HepG2 (cell line): ENCODE measurements around the gene PKP4. TPM values are rescaled to one million over a fixed set of nuclear protein-coding genes. Genes with fewer than 3 reads are reported as not detected.

Source experiments
- ATAC-seq: fragments of 200-7000 bp; cut with Tn5 transposase; 3 replicates; pipeline ENCODE4 v1.9.1; 2020; ENCODE audit warnings: mild to moderate bottlenecking, moderate library complexity
- BruUV-seq: library from RNA; stranded (reverse); fragments of 400-500 nt; replicated peaks from 2 replicates; lab custom pipeline; 2021; lab: Mats Ljungman, UMichigan
- CTCF ChIA-PET: fragments of 300-600 bp; formaldehyde crosslinking; extraction: SDS; loops from one replicate; lab custom pipeline; 2021; ENCODE audit warnings: low total read pairs, inconsistent platforms, low intra/inter-chr PET ratio; lab: Yijun Ruan, JAX
- POLR2A ChIA-PET: fragments of 350-600 bp; sonication (Branson Sonifier 250); formaldehyde crosslinking; loops from one replicate; lab custom pipeline; 2020; ENCODE audit warnings: antibody characterized with exemption, inconsistent platforms; lab: Yijun Ruan, JAX
- DNase-seq: peaks from one replicate; pipeline ENCODE4 v3.0.0-alpha.2; 2015; ENCODE audit warnings: low spot score
- FAIRE-seq: peaks from 3 replicates; lab custom pipeline; 2011; peaks lifted over from hg19 to GRCh38; lab: Jason Lieb, UNC
- H2AFZ ChIP-seq: one replicate; pipeline ENCODE4 v1.6.1; 2011; ENCODE audit warnings: low read length, inconsistent platforms
- H3K27ac ChIP-seq: fragments of 300-600 bp; 3 replicates; pipeline ENCODE4 v1.8.0; 2011; ENCODE audit warnings: mixed run types, mild to moderate bottlenecking, mixed read lengths, low read length, inconsistent platforms; ENCODE audit not compliant: insufficient read depth; ENCODE audit errors: extremely low read length
- H3K27me3 ChIP-seq, 2 experiments: fragments of 200-600 bp in 1 of 2; 2 replicates in 1 of 2; 3 replicates in 1 of 2; pipeline versions ENCODE4 v1.6.0 to v1.8.0; 2011; ENCODE audit warnings: low read length in 2 of 2, mild to moderate bottlenecking in 2 of 2, moderate library complexity in 2 of 2, inconsistent platforms in 1 of 2; ENCODE audit not compliant: insufficient read depth in 2 of 2, control insufficient read depth in 1 of 2
- H3K36me3 ChIP-seq, 2 experiments: fragments of 200-600 bp in 1 of 2; replicated peaks in 1 of 2; 2 replicates in 1 of 2; 3 replicates in 1 of 2; pipeline versions ENCODE4 v1.5.1 to v1.8.0; 2011; ENCODE audit warnings: low read length in 2 of 2, inconsistent platforms in 1 of 2; ENCODE audit not compliant: insufficient read depth in 2 of 2, control insufficient read depth in 1 of 2
- H3K4me1 ChIP-seq: 2 replicates; pipeline ENCODE4 v1.5.1; 2012; ENCODE audit warnings: low read length, inconsistent platforms; ENCODE audit not compliant: insufficient read depth
- H3K4me2 ChIP-seq: 2 replicates; pipeline ENCODE4 v1.6.0; 2011; ENCODE audit warnings: low read depth, low read length, inconsistent platforms
- H3K4me3 ChIP-seq, 3 experiments: fragments of 200-600 bp in 1 of 3; sonication (generic), shearing (Covaris generic) in 1 of 3; replicated peaks in 1 of 3; 2 replicates each; pipeline ENCODE4 v1.5.1; 2011 to 2016; ENCODE audit warnings: low read length in 3 of 3, inconsistent platforms in 2 of 3, low read depth in 2 of 3, mild to moderate bottlenecking in 2 of 3, control low read depth in 1 of 3, mixed read lengths in 1 of 3; ENCODE audit not compliant: insufficient read depth in 1 of 3
- H3K79me2 ChIP-seq: one replicate; pipeline ENCODE4 v1.6.1; 2011; ENCODE audit warnings: low read length, inconsistent platforms; ENCODE audit not compliant: insufficient read depth
- H3K9ac ChIP-seq: 2 replicates; pipeline ENCODE4 v1.6.0; 2011; ENCODE audit warnings: mild to moderate bottlenecking, low read depth, low read length, inconsistent platforms; ENCODE audit not compliant: insufficient read depth
- H3K9me3 ChIP-seq: 2 replicates; pipeline ENCODE4 v1.5.1; 2012; ENCODE audit warnings: mild to moderate bottlenecking, low read length
- H4K20me1 ChIP-seq: 2 replicates; pipeline ENCODE4 v1.6.0; 2011; ENCODE audit warnings: inconsistent platforms, mild to moderate bottlenecking, low read length, moderate library complexity; ENCODE audit not compliant: insufficient read depth
- BHLHE40 ChIP-seq: IDR thresholded peaks from 2 replicates; pipeline ENCODE4 v1.6.1; 2011; ENCODE audit warnings: low read length, improper control_type of control experiment
- HOXA3 ChIP-seq: sonication (generic); formaldehyde crosslinking; IDR thresholded peaks from 2 replicates; pipeline ENCODE4 v1.5.0; 2020; ENCODE audit warnings: missing genetic modification reagents
- KDM6A ChIP-seq: IDR thresholded peaks from 2 replicates; pipeline ENCODE4 v1.6.1; 2016; ENCODE audit warnings: low read depth
- MXD4 ChIP-seq: IDR thresholded peaks from 2 replicates; pipeline ENCODE4 v1.6.1; 2016; ENCODE audit warnings: mild to moderate bottlenecking, missing biosample characterization, missing genetic modification reagents
- PHB2 ChIP-seq: fragments of 450-650 bp; IDR thresholded peaks from 2 replicates; pipeline ENCODE4 v1.6.1; 2018; ENCODE audit not compliant: partially characterized antibody
- POLR2AphosphoS5 ChIP-seq: IDR thresholded peaks from 2 replicates; pipeline ENCODE4 v1.6.1; 2012; ENCODE audit warnings: low read depth, low read length
- ZNF180 ChIP-seq: sonication (generic); formaldehyde crosslinking; IDR thresholded peaks from 2 replicates; pipeline ENCODE4 v1.4.0; 2020; ENCODE audit warnings: low read depth, missing genetic modification reagents, borderline replicate concordance
- ZNF382 ChIP-seq: sonication (generic); formaldehyde crosslinking; IDR thresholded peaks from 2 replicates; pipeline ENCODE4 v1.5.0; 2020; ENCODE audit warnings: missing genetic modification reagents, mild to moderate bottlenecking, borderline replicate concordance
- whole genome bisulfite sequencing: methylation state at CpG from one replicate; pipeline ENCODE4 v1.1.6; 2017; ENCODE audit warnings: low lambda C conversion rate; 5-methylcytosine and 5-hydroxymethylcytosine counted together
- in situ Hi-C: cut with HindIII; loops from 2 replicates; pipeline ENCODE4 v1.10.0; 2017; ENCODE audit warnings: low pct_unique_long_range_greater_than_20kb; ENCODE audit not compliant: extremely low pct_ligation_motif_present
- intact Hi-C: fragments of 100-400 bp; cut with micrococcal nuclease; formaldehyde crosslinking; loops from one replicate; pipeline ENCODE4 v1.10.0; 2022; ENCODE audit not compliant: unreplicated experiment
- polyA plus RNA-seq, 8 experiments: library from polyadenylated mRNA; depleted of rRNA in 3 of 8; stranded (reverse) in 7 of 8; unstranded in 1 of 8; fragments of >200 nt; fragmentation: Illumina TruSeq in 4 of 8; extraction: Trizol in 4 of 8; gene quantifications; 2 replicates each; pipeline versions ENCODE4 v1.2.1 to v1.2.3, GENCODE V29; 2011 to 2016; ENCODE audit warnings: low read depth in 4 of 8, missing spikeins in 1 of 8, mixed read lengths in 1 of 8; ENCODE audit not compliant: insufficient read depth in 1 of 8
- total RNA-seq, 5 experiments: library from RNA; depleted of rRNA; stranded (reverse); fragments of >200 nt; fragmentation: Illumina TruSeq; extraction: Trizol; gene quantifications; 2 replicates each; pipeline ENCODE4 v1.2.3, GENCODE V29; 2016; ENCODE audit warnings: low read depth in 1 of 5
- TF ChIP-seq, protein P1 (sequence below): IDR thresholded peaks from 2 replicates; pipeline ENCODE4 v1.6.1; 2016; ENCODE audit warnings: missing compliant biosample characterization, missing genetic modification reagents, borderline replicate concordance

Gene PKP4
- total and polyA plus RNA-seq, 2 of the 13 experiments (the other 11 are each of a cell fraction or from before 2014, with no cell fraction given), result 80.9 to 90.5 TPM

DNA sequence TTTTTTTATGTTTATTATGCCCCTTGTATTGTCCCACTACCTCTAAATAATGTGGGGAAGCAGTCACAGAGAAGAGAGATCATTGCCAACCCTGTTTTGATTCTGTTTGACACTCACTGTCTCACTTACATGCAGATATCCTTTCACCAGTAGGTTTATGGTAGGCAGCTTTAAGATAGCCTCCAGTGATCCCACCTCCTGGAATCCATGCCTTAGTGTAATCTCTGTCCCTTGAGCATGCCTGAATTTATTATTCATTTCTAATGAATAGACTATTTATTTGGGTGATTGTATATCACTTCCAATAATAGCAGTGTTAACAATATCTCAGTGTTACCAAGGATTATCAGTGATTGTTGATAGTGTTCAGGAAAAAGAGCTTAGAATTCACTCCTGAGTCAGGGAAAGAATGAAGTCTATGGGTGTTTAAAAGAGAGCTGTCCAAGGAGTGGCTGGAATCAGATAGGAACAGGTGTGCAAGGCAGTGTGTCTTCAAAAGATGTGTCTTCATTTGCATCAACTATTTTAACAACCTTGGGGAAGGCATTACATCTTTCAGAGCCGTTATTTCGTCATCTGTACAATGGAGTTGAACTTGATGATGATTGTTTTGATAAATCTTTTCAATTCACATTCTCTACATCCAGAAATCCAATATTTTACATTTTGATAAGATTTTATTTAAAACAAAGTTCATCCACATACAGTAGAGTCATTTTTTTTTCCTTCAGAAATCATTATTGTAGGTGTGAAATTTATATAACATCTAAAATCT is 31.9 kb downstream of the PKP4 start:
- no peaks in the 10 kb centered on the region for H3K4me1 ChIP-seq
- WGBS, result 88% methylated on average over 2 of the region's 2 CpGs
- no peaks in the 10 kb centered on the region for H3K27me3 ChIP-seq
- DNase-seq, result no peak
- no peak overlapping the region for H2AFZ ChIP-seq
- no peak overlapping the region for H3K4me3 ChIP-seq
- peaks cover 98% of the 10 kb centered on the region for H3K79me2 ChIP-seq
- H3K4me2 ChIP-seq, result no peak overlapping the region
- ATAC-seq, result no peak
- in situ Hi-C loops (no loop called here), intact Hi-C loops (no loop called here)
- peaks cover 49% of the 10 kb centered on the region for H4K20me1 ChIP-seq
- no TSS peak for BruUV-seq
- ChIA-PET CTCF (no interaction called here), POLR2A (interaction anchor here (1.4 kb wide), 1 partner anchor 32 kb away, joined by 3 read pairs; the partner anchor contains the start of genes CCDC148 and PKP4)
- no peak overlapping the region for H3K27ac ChIP-seq
- H3K9me3 ChIP-seq, result no peaks in the 10 kb centered on the region
- H3K9ac ChIP-seq, result no peak overlapping the region
- TF ChIP-seq, protein P1, sequence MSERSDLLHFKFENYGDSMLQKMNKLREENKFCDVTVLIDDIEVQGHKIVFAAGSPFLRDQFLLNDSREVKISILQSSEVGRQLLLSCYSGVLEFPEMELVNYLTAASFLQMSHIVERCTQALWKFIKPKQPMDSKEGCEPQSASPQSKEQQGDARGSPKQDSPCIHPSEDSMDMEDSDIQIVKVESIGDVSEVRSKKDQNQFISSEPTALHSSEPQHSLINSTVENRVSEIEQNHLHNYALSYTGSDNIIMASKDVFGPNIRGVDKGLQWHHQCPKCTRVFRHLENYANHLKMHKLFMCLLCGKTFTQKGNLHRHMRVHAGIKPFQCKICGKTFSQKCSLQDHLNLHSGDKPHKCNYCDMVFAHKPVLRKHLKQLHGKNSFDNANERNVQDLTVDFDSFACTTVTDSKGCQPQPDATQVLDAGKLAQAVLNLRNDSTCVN (CRISPR knock-in tag), result no peak
- TF ChIP-seq KDM6A (no peak), POLR2AphosphoS5 (no peak), PHB2 (no peak), MXD4 (CRISPR knock-in tag) (no peak), HOXA3 (CRISPR knock-in tag) (no peak), ZNF382 (no peak), BHLHE40 (no peak), ZNF180 (CRISPR knock-in tag) (no peak)
- peaks cover 1 to 3% of the 10 kb centered on the region in 2 experiments; a peak in 3 of 5 replicates for H3K36me3 ChIP-seq
- FAIRE-seq, result no peak
